Measurements from ENCODE around the gene MTAP. TPM values are rescaled to one million over a fixed set of nuclear protein-coding genes. Genes with fewer than 3 reads are reported as not detected.

Gene MTAP
- total and polyA plus RNA-seq, 2 of the 13 experiments (the other 11 are each of a cell fraction or from before 2014, with no cell fraction given): 16.7 to 51.2 TPM

DNA sequence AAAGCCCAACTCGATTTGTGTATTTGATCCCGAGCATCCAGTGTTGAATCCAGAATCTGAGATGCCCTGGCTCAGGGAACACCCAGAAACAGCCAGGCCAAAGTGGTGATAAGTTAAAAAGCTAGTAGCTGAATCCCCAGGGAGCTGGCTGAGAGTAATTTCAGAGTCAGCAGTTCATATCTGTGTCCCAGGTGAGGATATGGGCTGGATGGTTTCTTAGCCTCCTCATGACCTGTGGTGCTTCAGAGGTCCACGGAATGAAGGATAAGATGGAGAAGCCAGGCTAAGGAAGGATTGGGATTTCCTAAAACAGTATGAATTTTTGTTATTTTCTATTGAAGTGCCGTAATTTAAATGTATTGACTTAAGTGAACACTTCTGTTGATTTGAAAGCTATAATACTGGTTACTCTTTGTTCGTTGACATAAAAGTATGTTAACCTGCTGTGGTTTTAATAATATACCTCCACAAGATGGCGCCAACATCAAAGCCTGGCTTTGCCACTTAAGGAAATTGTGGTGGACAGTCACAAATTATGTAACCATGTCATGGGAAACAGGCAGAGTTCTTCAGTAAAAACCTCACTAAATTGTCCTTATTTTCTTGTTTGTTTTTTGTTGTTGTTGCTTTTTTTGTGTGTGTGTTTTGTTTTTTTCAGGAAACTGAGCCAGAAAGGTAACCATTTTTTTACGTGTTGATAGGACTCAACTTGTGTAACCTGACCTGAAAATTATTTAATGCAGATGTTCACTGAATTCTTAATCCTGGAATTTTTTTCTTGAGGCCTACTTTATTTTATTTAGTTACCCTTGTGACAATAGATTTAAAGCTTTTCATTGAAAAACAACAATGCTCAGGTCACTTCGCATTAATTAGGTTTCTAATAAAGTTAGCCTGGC lies 11.4 kb downstream of the MTAP start (continued):
- no peak for TF ChIP-seq ZNF674 (CRISPR knock-in tag; IDR thresholded peaks at IDR 0.05; ENCODE audit: low read depth)
- TF ChIP-seq, protein P1, sequence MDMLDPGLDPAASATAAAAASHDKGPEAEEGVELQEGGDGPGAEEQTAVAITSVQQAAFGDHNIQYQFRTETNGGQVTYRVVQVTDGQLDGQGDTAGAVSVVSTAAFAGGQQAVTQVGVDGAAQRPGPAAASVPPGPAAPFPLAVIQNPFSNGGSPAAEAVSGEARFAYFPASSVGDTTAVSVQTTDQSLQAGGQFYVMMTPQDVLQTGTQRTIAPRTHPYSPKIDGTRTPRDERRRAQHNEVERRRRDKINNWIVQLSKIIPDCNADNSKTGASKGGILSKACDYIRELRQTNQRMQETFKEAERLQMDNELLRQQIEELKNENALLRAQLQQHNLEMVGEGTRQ (IDR thresholded peaks at IDR 0.05; ENCODE audit: low read depth, low read length): no peak
- TF ChIP-seq, protein P1 (CRISPR knock-in tag; IDR thresholded peaks at IDR 0.05; ENCODE audit: borderline replicate concordance): no peak
- no peak for TF ChIP-seq SNRNP70 (IDR thresholded peaks at IDR 0.05; ENCODE audit: low read depth, low read length)
- no peak for TF ChIP-seq ATRX (CRISPR knock-in tag; IDR thresholded peaks at IDR 0.05; ENCODE audit: borderline replicate concordance)
- no peak for TF ChIP-seq ZSCAN22 (CRISPR knock-in tag; IDR thresholded peaks at IDR 0.05)
- TF ChIP-seq, protein P2, sequence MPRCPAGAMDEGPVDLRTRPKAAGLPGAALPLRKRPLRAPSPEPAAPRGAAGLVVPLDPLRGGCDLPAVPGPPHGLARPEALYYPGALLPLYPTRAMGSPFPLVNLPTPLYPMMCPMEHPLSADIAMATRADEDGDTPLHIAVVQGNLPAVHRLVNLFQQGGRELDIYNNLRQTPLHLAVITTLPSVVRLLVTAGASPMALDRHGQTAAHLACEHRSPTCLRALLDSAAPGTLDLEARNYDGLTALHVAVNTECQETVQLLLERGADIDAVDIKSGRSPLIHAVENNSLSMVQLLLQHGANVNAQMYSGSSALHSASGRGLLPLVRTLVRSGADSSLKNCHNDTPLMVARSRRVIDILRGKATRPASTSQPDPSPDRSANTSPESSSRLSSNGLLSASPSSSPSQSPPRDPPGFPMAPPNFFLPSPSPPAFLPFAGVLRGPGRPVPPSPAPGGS (CRISPR knock-in tag; IDR thresholded peaks at IDR 0.05): no peak
- TF ChIP-seq GLI4 (CRISPR knock-in tag; IDR thresholded peaks at IDR 0.05; ENCODE audit: borderline replicate concordance): no peak
- TF ChIP-seq ZNF768 (CRISPR knock-in tag; IDR thresholded peaks at IDR 0.05): no peak
- no peak for TF ChIP-seq ZNF577 (CRISPR knock-in tag; IDR thresholded peaks at IDR 0.05; ENCODE audit: borderline replicate concordance, low read depth)
- no peak for TF ChIP-seq ZNF589 (CRISPR knock-in tag; conservative IDR thresholded peaks at IDR 0.05)
- TF ChIP-seq, protein P3, sequence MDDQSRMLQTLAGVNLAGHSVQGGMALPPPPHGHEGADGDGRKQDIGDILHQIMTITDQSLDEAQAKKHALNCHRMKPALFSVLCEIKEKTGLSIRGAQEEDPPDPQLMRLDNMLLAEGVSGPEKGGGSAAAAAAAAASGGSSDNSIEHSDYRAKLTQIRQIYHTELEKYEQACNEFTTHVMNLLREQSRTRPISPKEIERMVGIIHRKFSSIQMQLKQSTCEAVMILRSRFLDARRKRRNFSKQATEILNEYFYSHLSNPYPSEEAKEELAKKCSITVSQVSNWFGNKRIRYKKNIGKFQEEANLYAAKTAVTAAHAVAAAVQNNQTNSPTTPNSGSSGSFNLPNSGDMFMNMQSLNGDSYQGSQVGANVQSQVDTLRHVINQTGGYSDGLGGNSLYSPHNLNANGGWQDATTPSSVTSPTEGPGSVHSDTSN (CRISPR knock-in tag; IDR thresholded peaks at IDR 0.05; ENCODE audit: borderline replicate concordance): no peak
- TF ChIP-seq, protein P4, sequence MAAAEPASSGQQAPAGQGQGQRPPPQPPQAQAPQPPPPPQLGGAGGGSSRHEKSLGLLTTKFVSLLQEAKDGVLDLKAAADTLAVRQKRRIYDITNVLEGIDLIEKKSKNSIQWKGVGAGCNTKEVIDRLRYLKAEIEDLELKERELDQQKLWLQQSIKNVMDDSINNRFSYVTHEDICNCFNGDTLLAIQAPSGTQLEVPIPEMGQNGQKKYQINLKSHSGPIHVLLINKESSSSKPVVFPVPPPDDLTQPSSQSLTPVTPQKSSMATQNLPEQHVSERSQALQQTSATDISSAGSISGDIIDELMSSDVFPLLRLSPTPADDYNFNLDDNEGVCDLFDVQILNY (CRISPR knock-in tag; conservative IDR thresholded peaks at IDR 0.05): no peak
- TF ChIP-seq ZNF839 (CRISPR knock-in tag; IDR thresholded peaks at IDR 0.05; ENCODE audit: borderline replicate concordance): no peak
- no peak for TF ChIP-seq ZNF121 (CRISPR knock-in tag; IDR thresholded peaks at IDR 0.05)
- no peak for TF ChIP-seq ZFP37 (CRISPR knock-in tag; IDR thresholded peaks at IDR 0.05; ENCODE audit: borderline replicate concordance)
- TF ChIP-seq GTF2F1 (IDR thresholded peaks at IDR 0.05; ENCODE audit: low read length): no peak
- peak; percentile 38; the same call in 1 of the 2 replicates for TF ChIP-seq GATAD2A (CRISPR knock-in tag; IDR thresholded peaks at IDR 0.05)
- TF ChIP-seq FOXC1 (CRISPR knock-in tag; IDR thresholded peaks at IDR 0.05; ENCODE audit: borderline replicate concordance): no peak
- TF ChIP-seq ZNF224 (CRISPR knock-in tag; IDR thresholded peaks at IDR 0.05): no peak
- TF ChIP-seq ZC3H4 (CRISPR knock-in tag; IDR thresholded peaks at IDR 0.05; ENCODE audit: borderline replicate concordance): no peak
- TF ChIP-seq SMC3 (IDR thresholded peaks at IDR 0.05; ENCODE audit: low read length): peak; percentile 89
- TF ChIP-seq NKX3-1 (CRISPR knock-in tag; IDR thresholded peaks at IDR 0.05): no peak
- TF ChIP-seq, protein P5, sequence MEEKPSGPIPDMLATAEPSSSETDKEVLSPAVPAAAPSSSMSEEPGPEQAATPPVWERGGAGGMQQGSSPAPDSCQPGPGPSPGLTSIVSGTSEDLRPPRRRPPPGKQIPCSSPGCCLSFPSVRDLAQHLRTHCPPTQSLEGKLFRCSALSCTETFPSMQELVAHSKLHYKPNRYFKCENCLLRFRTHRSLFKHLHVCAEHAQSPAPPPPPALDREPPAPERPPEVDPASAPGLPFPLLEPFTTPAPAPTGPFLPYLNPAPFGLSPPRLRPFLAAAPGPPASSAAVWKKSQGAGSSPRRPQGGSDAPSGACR (CRISPR knock-in tag; IDR thresholded peaks at IDR 0.05): no peak
- no peak for TF ChIP-seq JUND (CRISPR knock-in tag; IDR thresholded peaks at IDR 0.05)
